Ishikawa (cell line): ENCODE results near the gene GREB1L.

Experiments used
- CEBPB ChIP-seq: IDR thresholded peaks from 2 replicates; pipeline ENCODE4 v1.6.1; 2012
- CREB1 ChIP-seq: IDR thresholded peaks from 2 replicates; pipeline ENCODE4 v1.6.1; 2012; ENCODE audit warnings: low read depth
- EGR1 ChIP-seq: IDR thresholded peaks from 2 replicates; pipeline ENCODE4 v1.6.1; 2012
- EP300 ChIP-seq: IDR thresholded peaks from 2 replicates; pipeline ENCODE4 v1.6.1; 2012; ENCODE audit warnings: borderline replicate concordance
- FOXM1 ChIP-seq: IDR thresholded peaks from 2 replicates; pipeline ENCODE4 v1.6.1; 2012; ENCODE audit warnings: low read depth, borderline replicate concordance
- MAX ChIP-seq: IDR thresholded peaks from 2 replicates; pipeline ENCODE4 v1.6.1; 2012
- NFIC ChIP-seq: IDR thresholded peaks from 2 replicates; pipeline ENCODE4 v1.6.1; 2012
- RAD21 ChIP-seq: IDR thresholded peaks from 2 replicates; pipeline ENCODE4 v1.6.1; 2012; ENCODE audit warnings: low read depth
- REST ChIP-seq: IDR thresholded peaks from 2 replicates; pipeline ENCODE4 v1.6.1; 2012; ENCODE audit warnings: low read depth, mild to moderate bottlenecking
- TAF1 ChIP-seq: IDR thresholded peaks from 2 replicates; pipeline ENCODE4 v1.6.1; 2012; ENCODE audit warnings: low read depth, mild to moderate bottlenecking
- TCF12 ChIP-seq: IDR thresholded peaks from 2 replicates; pipeline ENCODE4 v1.6.1; 2012; ENCODE audit warnings: low read depth
- TEAD4 ChIP-seq: IDR thresholded peaks from 2 replicates; pipeline ENCODE4 v1.6.1; 2012
- USF1 ChIP-seq: IDR thresholded peaks from 2 replicates; pipeline ENCODE4 v1.6.1; 2012
- YY1 ChIP-seq: IDR thresholded peaks from 2 replicates; pipeline ENCODE4 v1.6.1; 2012; ENCODE audit warnings: low read depth
- ZBTB7A ChIP-seq: IDR thresholded peaks from 2 replicates; pipeline ENCODE4 v1.6.1; 2012; ENCODE audit warnings: low read depth

Gene GREB1L

GRCh38 chr18:21444465-21445212 is 202.6 kb downstream of the GREB1L start:
- TF ChIP-seq ZBTB7A (no peak), TCF12 (no peak), FOXM1 (no peak), CREB1 (no peak), MAX (no peak), NFIC (no peak), RAD21 (peak; percentile 86)

GRCh38 chr18:21448299-21448698 is 206.3 kb downstream of the GREB1L start:
- TF ChIP-seq TAF1 (no peak), YY1 (no peak), CREB1 (no peak), REST (no peak), EP300 (no peak)

GRCh38 chr18:21449367-21450290 is 207.6 kb downstream of the GREB1L start:
- TF ChIP-seq YY1 (no peak), CREB1 (no peak), TAF1 (no peak), USF1 (no peak), CEBPB (no peak), MAX (no peak), EP300 (no peak), EGR1 (no peak), TCF12 (no peak), FOXM1 (no peak), ZBTB7A (no peak), REST (no peak), RAD21 (no peak), TEAD4 (no peak), NFIC (no peak)

- TF ChIP-seq CEBPB (no peak), CREB1 (no peak), NFIC (no peak), EGR1 (no peak)
Measured at GRCh38 chr18:21450503-21450902, 208.5 kb downstream of the GREB1L start.

- TF ChIP-seq EP300 (no peak), TAF1 (no peak)
Measured at GRCh38 chr18:21450913-21451312, 208.9 kb downstream of the GREB1L start.

GRCh38 chr18:21451851-21452250 is 209.8 kb downstream of the GREB1L start:
- TF ChIP-seq CREB1 (no peak), TCF12 (no peak), EP300 (no peak), TAF1 (no peak), TEAD4 (no peak), MAX (no peak), NFIC (no peak), REST (no peak), ZBTB7A (no peak), FOXM1 (no peak)
